Kidney (tissue), 14 donors: ENCODE results near the gene ZNF488. TPM values are rescaled to one million over a fixed set of nuclear protein-coding genes. Genes with fewer than 3 reads are reported as not detected.

Source experiments
- DNase-seq, 5 donors: peaks; one replicate each; pipeline ENCODE4 v3.0.0-alpha.2; 2013 to 2020
- FAIRE-seq: peaks from 2 replicates; lab custom pipeline; 2012; peaks lifted over from hg19 to GRCh38; lab: Jason Lieb, UNC
- H3K27ac ChIP-seq, 2 donors: one replicate each; pipeline ENCODE4 v1.7.0; 2013; ENCODE audit warnings: low read depth in 2 of 2, low read length in 2 of 2, inconsistent platforms in 1 of 2
- H3K27me3 ChIP-seq: one replicate; pipeline ENCODE4 v1.7.1; 2013; ENCODE audit warnings: low read length, inconsistent platforms; ENCODE audit not compliant: control insufficient read depth, insufficient read depth
- H3K36me3 ChIP-seq, 3 donors: one replicate each; pipeline versions ENCODE4 v1.7.0 to v1.7.1; 2013; ENCODE audit warnings: low read length in 3 of 3, control low read depth in 1 of 3, inconsistent platforms in 1 of 3; ENCODE audit not compliant: insufficient read depth in 3 of 3, control insufficient read depth in 2 of 3
- H3K4me1 ChIP-seq, 3 donors: one replicate each; pipeline versions ENCODE4 v1.7.0 to v1.7.1; 2013; ENCODE audit warnings: low read length in 3 of 3, inconsistent platforms in 1 of 3, low read depth in 1 of 3; ENCODE audit not compliant: control insufficient read depth in 2 of 3, insufficient read depth in 2 of 3
- H3K4me3 ChIP-seq, 3 donors: one replicate each; pipeline versions ENCODE4 v1.7.0 to v1.8.1; 2013; ENCODE audit warnings: low read length in 3 of 3, control low read depth in 1 of 3, inconsistent platforms in 1 of 3
- H3K9ac ChIP-seq, 3 donors: one replicate each; pipeline versions ENCODE4 v1.7.0 to v1.7.1; 2013; ENCODE audit warnings: low read length in 3 of 3, control low read depth in 1 of 3, inconsistent platforms in 1 of 3
- H3K9me3 ChIP-seq, 3 donors: one replicate each; pipeline versions ENCODE4 v1.7.0 to v1.7.1; 2013; ENCODE audit warnings: low read length in 3 of 3, control low read depth in 1 of 3, inconsistent platforms in 1 of 3; ENCODE audit not compliant: control insufficient read depth in 2 of 3, insufficient read depth in 1 of 3
- intact Hi-C: fragments of 100-400 bp; cut with DNase I; formaldehyde crosslinking; loops from one replicate; pipeline ENCODE4 v1.11.1; 2022
- polyA plus RNA-seq: library from polyadenylated mRNA; stranded (reverse); fragments of 350-450 nt; fragmentation: Illumina TruSeq; extraction: RNeasy Lipid Tissue Mini Kit (QIAGEN cat#74804); gene quantifications from one replicate; pipeline ENCODE4 v1.2.3, GENCODE V29; 2014; ENCODE audit warnings: low read depth, low replicate concordance; ENCODE audit not compliant: insufficient read depth
- total RNA-seq: library from RNA; stranded (reverse); fragmentation: NEBNext Ultra II Directional; extraction: Animal tissue kit (Norgen Biotek cat#: 25700); gene quantifications from one replicate; pipeline ENCODE4 v1.2.1, GENCODE V29; 2021
- TF ChIP-seq, protein P1 (sequence below): IDR thresholded peaks from 3 replicates; pipeline ENCODE4 v1.5.1; 2012; ENCODE audit warnings: mild to moderate bottlenecking, moderate library complexity, borderline replicate concordance; ENCODE audit not compliant: insufficient read depth; ENCODE audit errors: extremely low read depth
- donor health status: control.
- donor health status: control.
- donor health status: control.
- donor health status: control.
- donor health status: control.
- donor health status: DM: yes; HTN: yes; CAD: no.
- donor health status: Normal renal cell carcinoma (clear cell type).

Gene ZNF488
- total and polyA plus RNA-seq, 2 donors from 2014 or later = 0.09 to 4.0 TPM

DNA sequence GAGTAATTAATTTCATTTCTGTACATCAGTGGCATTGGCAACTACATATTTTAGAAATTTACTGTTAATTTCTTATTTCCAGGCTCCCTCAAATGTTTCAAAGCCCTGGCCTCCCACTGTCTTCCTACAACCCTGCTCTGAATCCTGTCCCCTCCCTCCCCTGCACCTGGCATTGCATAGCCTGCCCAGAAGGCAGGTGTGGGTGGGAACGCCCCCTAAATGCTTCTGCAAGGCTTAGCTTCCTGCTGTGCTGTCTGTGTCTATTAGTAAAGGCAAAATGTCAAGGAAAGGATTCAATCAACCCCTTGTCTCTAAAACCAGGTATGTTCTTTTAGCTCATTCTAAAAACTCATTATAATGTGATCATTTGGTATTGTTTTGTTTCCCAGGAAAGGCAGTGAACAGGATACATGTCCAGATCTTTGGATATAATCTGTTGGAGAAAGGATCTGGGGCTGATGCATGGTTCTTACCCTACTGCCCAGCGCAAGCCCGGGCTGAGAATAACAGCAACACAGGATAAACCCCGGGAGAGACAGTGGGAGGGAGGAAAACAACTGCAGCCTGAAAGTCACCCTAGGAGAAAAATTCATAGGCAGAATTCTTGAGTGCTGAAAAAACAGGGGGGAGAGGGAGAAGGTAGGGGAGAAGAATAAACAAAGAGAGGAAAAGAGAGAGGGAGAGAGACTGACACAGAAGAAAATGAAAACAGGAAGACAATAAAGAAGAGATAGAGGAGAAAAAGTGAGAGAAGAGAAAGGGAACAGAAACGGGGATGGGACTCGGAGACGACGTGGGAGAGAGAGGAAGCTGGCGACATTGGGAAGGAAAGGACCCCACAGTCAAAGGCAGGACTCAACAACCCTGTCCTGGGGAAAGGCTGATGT lies 589 bp downstream of the ZNF488 start:
- Histone ChIP-seq H3K36me3 (no peaks in the 10 kb centered on the region), H3K4me1 (peaks cover 0 to 9% (median 2%) of the 10 kb centered on the region in 3 donors), H3K9ac (peak overlapping the region in 1 of 3 donors; percentile 20), H3K27ac (no peak overlapping the region), H3K4me3 (peak overlapping the region; percentile 28 to 67 (median 63)), H3K9me3 (no peaks in the 10 kb centered on the region), H3K27me3 (no peaks in the 10 kb centered on the region)
- no peak for FAIRE-seq
- peak in 2 of 5 donors; percentile 8 to 35 for DNase-seq
- TF ChIP-seq, protein P1, sequence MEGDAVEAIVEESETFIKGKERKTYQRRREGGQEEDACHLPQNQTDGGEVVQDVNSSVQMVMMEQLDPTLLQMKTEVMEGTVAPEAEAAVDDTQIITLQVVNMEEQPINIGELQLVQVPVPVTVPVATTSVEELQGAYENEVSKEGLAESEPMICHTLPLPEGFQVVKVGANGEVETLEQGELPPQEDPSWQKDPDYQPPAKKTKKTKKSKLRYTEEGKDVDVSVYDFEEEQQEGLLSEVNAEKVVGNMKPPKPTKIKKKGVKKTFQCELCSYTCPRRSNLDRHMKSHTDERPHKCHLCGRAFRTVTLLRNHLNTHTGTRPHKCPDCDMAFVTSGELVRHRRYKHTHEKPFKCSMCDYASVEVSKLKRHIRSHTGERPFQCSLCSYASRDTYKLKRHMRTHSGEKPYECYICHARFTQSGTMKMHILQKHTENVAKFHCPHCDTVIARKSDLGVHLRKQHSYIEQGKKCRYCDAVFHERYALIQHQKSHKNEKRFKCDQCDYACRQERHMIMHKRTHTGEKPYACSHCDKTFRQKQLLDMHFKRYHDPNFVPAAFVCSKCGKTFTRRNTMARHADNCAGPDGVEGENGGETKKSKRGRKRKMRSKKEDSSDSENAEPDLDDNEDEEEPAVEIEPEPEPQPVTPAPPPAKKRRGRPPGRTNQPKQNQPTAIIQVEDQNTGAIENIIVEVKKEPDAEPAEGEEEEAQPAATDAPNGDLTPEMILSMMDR = no peak
- intact Hi-C loops = loop anchor here (5.0 kb wide), 1 partner anchor 1101 kb away; no protein-coding TSS in a partner anchor

GRCh38 chr10:47381427-47382379 lies 2.4 kb downstream of the ZNF488 start:
- FAIRE-seq (no peak), DNase-seq (peak in 2 of 5 donors; percentile 5 to 24)
- Histone ChIP-seq H3K9ac (no peak overlapping the region), H3K4me3 (no peak overlapping the region), H3K4me1 (peaks cover 0 to 9% (median 2%) of the 10 kb centered on the region in 3 donors), H3K36me3 (no peaks in the 10 kb centered on the region), H3K27me3 (no peaks in the 10 kb centered on the region), H3K9me3 (no peaks in the 10 kb centered on the region), H3K27ac (no peak overlapping the region)
- TF ChIP-seq, protein P1 = no peak
- intact Hi-C loops = loop anchor here (5.0 kb wide), 1 partner anchor 1099 kb away; no protein-coding TSS in a partner anchor

GRCh38 chr10:47381103-47381395 lies 3.0 kb downstream of the ZNF488 start:
- H3K9me3 ChIP-seq = no peaks in the 10 kb centered on the region
- no peak overlapping the region for H3K27ac ChIP-seq
- H3K36me3 ChIP-seq = no peaks in the 10 kb centered on the region
- H3K4me3 ChIP-seq = no peak overlapping the region
- no peak overlapping the region for H3K9ac ChIP-seq
- peaks cover 0 to 9% (median 2%) of the 10 kb centered on the region in 3 donors for H3K4me1 ChIP-seq
- no peaks in the 10 kb centered on the region for H3K27me3 ChIP-seq
- FAIRE-seq (no peak), DNase-seq (no peak)
- TF ChIP-seq, protein P1 = no peak
- intact Hi-C loops = loop anchor here (5.0 kb wide), 1 partner anchor 1099 kb away; no protein-coding TSS in a partner anchor
